Bronchial epithelial cell (primary cell): Measurements from ENCODE around the gene RBPJ. TPM values are rescaled to one million over a fixed set of nuclear protein-coding genes. Genes with fewer than 3 reads are reported as not detected.

ENCODE experiments used
- DNase-seq: peaks from one replicate; pipeline ENCODE4 v3.0.0-alpha.2; 2010; ENCODE audit warnings: low read depth
- FAIRE-seq: peaks from 2 replicates; lab custom pipeline; 2011; peaks lifted over from hg19 to GRCh38; lab: Jason Lieb, UNC
- H3K27me3 ChIP-seq: 2 replicates; pipeline ENCODE4 v1.5.1; 2011; ENCODE audit warnings: low read length; ENCODE audit not compliant: control insufficient read depth, insufficient read depth
- H3K36me3 ChIP-seq: 2 replicates; pipeline ENCODE4 v1.5.1; 2011; ENCODE audit warnings: low read length; ENCODE audit not compliant: control insufficient read depth, insufficient read depth
- H3K4me3 ChIP-seq: 2 replicates; pipeline ENCODE4 v1.5.1; 2011; ENCODE audit warnings: mild to moderate bottlenecking, low read depth, low read length, control low read depth
- CTCF ChIP-seq: IDR thresholded peaks from 2 replicates; pipeline ENCODE4 v1.5.1; 2011; ENCODE audit warnings: mild to moderate bottlenecking, moderate library complexity, low read length, control low read depth, inconsistent platforms; ENCODE audit not compliant: insufficient read depth, severe bottlenecking
- total RNA-seq: library from RNA; depleted of rRNA; stranded (reverse); fragments of >200 nt; gene quantifications from 2 replicates; pipeline ENCODE4 v1.2.1, GENCODE V29; 2014

Gene RBPJ
- total RNA-seq, 1 donor from 2014 or later = 34.5 TPM

- Histone ChIP-seq H3K27me3 (no peaks in the 10 kb centered on the region), H3K36me3 (no peaks in the 10 kb centered on the region), H3K4me3 (no peak overlapping the region)
- no peak for TF ChIP-seq CTCF
- FAIRE-seq (no peak), DNase-seq (no peak)
Observed at GRCh38 chr4:26298198-26298947, 22.4 kb upstream of the RBPJ start.

- H3K27me3 ChIP-seq = no peaks in the 10 kb centered on the region
- no peak overlapping the region for H3K4me3 ChIP-seq
- TF ChIP-seq CTCF = no peak
- DNase-seq (no peak), FAIRE-seq (no peak)
- no peaks in the 10 kb centered on the region for H3K36me3 ChIP-seq
Observed at GRCh38 chr4:26299254-26299882, 21.4 kb upstream of the RBPJ start.

GRCh38 chr4:26300314-26301307 lies 20.2 kb upstream of the RBPJ start:
- no peaks in the 10 kb centered on the region for H3K27me3 ChIP-seq
- no peak for TF ChIP-seq CTCF

GRCh38 chr4:26302031-26302899 lies 18.5 kb upstream of the RBPJ start:
- no peaks in the 10 kb centered on the region for H3K36me3 ChIP-seq
- H3K4me3 ChIP-seq = no peak overlapping the region
- H3K27me3 ChIP-seq = no peaks in the 10 kb centered on the region
- DNase-seq (no peak), FAIRE-seq (no peak)
- no peak for TF ChIP-seq CTCF

More at GRCh38 chr4:26300314-26301307, 20.2 kb upstream of the RBPJ start:
- no peak overlapping the region for H3K4me3 ChIP-seq
- no peaks in the 10 kb centered on the region for H3K36me3 ChIP-seq
- no peak for DNase-seq
- no peak for FAIRE-seq

GRCh38 chr4:26303008-26303407 lies 17.8 kb upstream of the RBPJ start:
- no peak for TF ChIP-seq CTCF
- Histone ChIP-seq H3K27me3 (no peaks in the 10 kb centered on the region), H3K4me3 (no peak overlapping the region), H3K36me3 (no peaks in the 10 kb centered on the region)
- no peak for DNase-seq
- no peak for FAIRE-seq
